Lung (tissue), 12 donors: ENCODE data around the gene P4HB. TPM values are rescaled to one million over a fixed set of nuclear protein-coding genes. Genes with fewer than 3 reads are reported as not detected.

Experiments used
- ATAC-seq: fragments of 200-7000 bp; cut with Tn5 transposase; one replicate; pipeline ENCODE4 v1.9.1; 2020; ENCODE audit warnings: moderate number of reproducible peaks; ENCODE audit not compliant: insufficient read depth, low FRiP score
- DNase-seq, 3 donors: peaks; one replicate each; pipeline ENCODE4 v3.0.0-alpha.2; 2013 to 2017
- H3K27ac ChIP-seq, 2 donors: one replicate each; pipeline ENCODE4 v1.5.1; 2013; ENCODE audit warnings: mild to moderate bottlenecking in 2 of 2, moderate library complexity in 2 of 2, control low read depth in 1 of 2, inconsistent platforms in 1 of 2, low read depth in 1 of 2, low read length in 1 of 2
- H3K27me3 ChIP-seq, 3 donors: one replicate each; pipeline ENCODE4 v1.5.1; 2013; ENCODE audit warnings: low read length in 2 of 3; ENCODE audit not compliant: control insufficient read depth in 3 of 3, insufficient read depth in 3 of 3
- H3K36me3 ChIP-seq, 4 donors: one replicate each; pipeline ENCODE4 v1.5.1; 2013; ENCODE audit warnings: low read length in 4 of 4, mild to moderate bottlenecking in 1 of 4, moderate library complexity in 1 of 4; ENCODE audit not compliant: control insufficient read depth in 4 of 4, insufficient read depth in 4 of 4
- H3K4me1 ChIP-seq, 5 donors: one replicate each; pipeline ENCODE4 v1.5.1; 2013; ENCODE audit warnings: low read length in 5 of 5, mild to moderate bottlenecking in 2 of 5, moderate library complexity in 1 of 5; ENCODE audit not compliant: control insufficient read depth in 5 of 5, insufficient read depth in 5 of 5
- H3K4me3 ChIP-seq: one replicate; pipeline ENCODE4 v1.5.1; 2013; ENCODE audit warnings: mild to moderate bottlenecking, control low read depth, moderate library complexity
- H3K9ac ChIP-seq, 2 donors: one replicate each; pipeline ENCODE4 v1.5.1; 2013; ENCODE audit warnings: low read length in 2 of 2, control low read depth in 1 of 2; ENCODE audit not compliant: insufficient read depth in 1 of 2
- H3K9me3 ChIP-seq, 4 donors: one replicate each; pipeline ENCODE4 v1.5.1; 2013; ENCODE audit warnings: low read length in 3 of 4, mild to moderate bottlenecking in 1 of 4, moderate library complexity in 1 of 4; ENCODE audit not compliant: control insufficient read depth in 4 of 4, insufficient read depth in 3 of 4
- WGBS, 2 donors: extraction: QIAGEN DNeasy Blood & Tissue Kit; methylation state at CpG; one replicate each; pipeline ENCODE4 v1.1.7; 2013; 5-methylcytosine and 5-hydroxymethylcytosine counted together
- polyA plus RNA-seq, 2 donors: library from polyadenylated mRNA; stranded (reverse); fragments of 200-250 nt; gene quantifications; one replicate each; pipeline ENCODE4 v1.2.1, GENCODE V29; 2013
- total RNA-seq, 2 donors: library from RNA; depleted of rRNA in 1 of 2; stranded (reverse); fragments of >200 nt in 1 of 2; gene quantifications; one replicate each; pipeline ENCODE4 v1.2.1, GENCODE V29; 2014 to 2021
- TF ChIP-seq, protein P1 (sequence below): IDR thresholded peaks from 2 replicates; pipeline ENCODE4 v1.5.1; 2012; ENCODE audit warnings: mild to moderate bottlenecking; ENCODE audit errors: control extremely low read depth, extremely low read depth
- donor health status: control.
- donor health status: control.
- donor health status: Bipolar disorder and iron deficiency.
- donor health status: healthy.
- donor health status: DM: yes; HTN: yes; CAD: no.

The P4HB gene
- total and polyA plus RNA-seq, 4 donors = 356 to 990 (median 779) TPM

DNA sequence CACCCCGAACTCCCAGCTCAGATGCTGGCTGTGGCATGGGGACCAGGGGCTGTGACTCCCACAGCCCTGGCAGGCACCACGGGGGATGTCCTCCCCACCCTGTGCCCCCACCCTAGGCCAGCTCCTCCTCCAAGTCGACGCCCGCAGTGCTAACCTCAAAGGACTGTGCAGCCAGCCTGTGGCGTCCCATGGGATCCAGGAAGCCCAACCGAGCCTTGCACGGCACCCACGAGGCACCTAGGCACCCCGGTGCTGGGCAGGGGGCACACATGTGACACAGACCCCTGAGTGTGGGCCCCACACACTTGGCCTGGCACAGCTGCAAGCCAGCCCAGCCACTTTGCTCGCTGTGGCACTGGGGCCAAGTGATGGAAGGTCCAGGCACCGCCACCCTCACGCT, 52.5 kb downstream of the P4HB start:
- ATAC-seq (no peak), DNase-seq (no peak)
- Histone ChIP-seq H3K4me1 (peaks cover 0 to 4% (median 0%) of the 10 kb centered on the region in 5 donors), H3K9ac (no peak overlapping the region), H3K27ac (no peak overlapping the region), H3K9me3 (peaks cover 0 to 6% (median 0%) of the 10 kb centered on the region in 4 donors), H3K36me3 (no peaks in the 10 kb centered on the region), H3K27me3 (peaks cover 6 to 35% (median 10%) of the 10 kb centered on the region in 3 donors), H3K4me3 (no peak overlapping the region)
- 68 to 70% methylated on average over 13 of the region's 13 CpGs for WGBS, 2 donors
- TF ChIP-seq, protein P1, sequence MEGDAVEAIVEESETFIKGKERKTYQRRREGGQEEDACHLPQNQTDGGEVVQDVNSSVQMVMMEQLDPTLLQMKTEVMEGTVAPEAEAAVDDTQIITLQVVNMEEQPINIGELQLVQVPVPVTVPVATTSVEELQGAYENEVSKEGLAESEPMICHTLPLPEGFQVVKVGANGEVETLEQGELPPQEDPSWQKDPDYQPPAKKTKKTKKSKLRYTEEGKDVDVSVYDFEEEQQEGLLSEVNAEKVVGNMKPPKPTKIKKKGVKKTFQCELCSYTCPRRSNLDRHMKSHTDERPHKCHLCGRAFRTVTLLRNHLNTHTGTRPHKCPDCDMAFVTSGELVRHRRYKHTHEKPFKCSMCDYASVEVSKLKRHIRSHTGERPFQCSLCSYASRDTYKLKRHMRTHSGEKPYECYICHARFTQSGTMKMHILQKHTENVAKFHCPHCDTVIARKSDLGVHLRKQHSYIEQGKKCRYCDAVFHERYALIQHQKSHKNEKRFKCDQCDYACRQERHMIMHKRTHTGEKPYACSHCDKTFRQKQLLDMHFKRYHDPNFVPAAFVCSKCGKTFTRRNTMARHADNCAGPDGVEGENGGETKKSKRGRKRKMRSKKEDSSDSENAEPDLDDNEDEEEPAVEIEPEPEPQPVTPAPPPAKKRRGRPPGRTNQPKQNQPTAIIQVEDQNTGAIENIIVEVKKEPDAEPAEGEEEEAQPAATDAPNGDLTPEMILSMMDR = no peak

- Histone ChIP-seq H3K9me3 (peaks cover 0 to 6% (median 0%) of the 10 kb centered on the region in 4 donors), H3K36me3 (no peaks in the 10 kb centered on the region), H3K27me3 (peaks cover 6 to 41% (median 16%) of the 10 kb centered on the region in 3 donors), H3K4me3 (no peak overlapping the region), H3K27ac (no peak overlapping the region), H3K4me1 (peaks cover 0 to 4% (median 0%) of the 10 kb centered on the region in 5 donors), H3K9ac (no peak overlapping the region)
- no peak for ATAC-seq
- 53 to 58% methylated on average over 18 of the region's 18 CpGs for WGBS, 2 donors
- DNase-seq = no peak
- TF ChIP-seq, protein P1 = no peak
These were observed 53.1 kb downstream of the P4HB start for GRCh38 chr17:81807210-81807719.

- no peak for DNase-seq
- TF ChIP-seq, protein P1 = no peak
These were observed 53.7 kb downstream of the P4HB start for GRCh38 chr17:81806461-81807209.

More at GRCh38 chr17:81806461-81807209, 53.7 kb downstream of the P4HB start:
- Histone ChIP-seq H3K27me3 (peaks cover 6 to 47% (median 21%) of the 10 kb centered on the region in 3 donors), H3K9me3 (peaks cover 0 to 6% (median 0%) of the 10 kb centered on the region in 4 donors), H3K4me3 (no peak overlapping the region), H3K36me3 (no peaks in the 10 kb centered on the region), H3K27ac (no peak overlapping the region), H3K4me1 (peaks cover 0 to 4% (median 0%) of the 10 kb centered on the region in 5 donors), H3K9ac (no peak overlapping the region)
- 25 to 33% methylated on average over 21 to 23 of the region's 23 CpGs for WGBS, 2 donors
- ATAC-seq = no peak
